ENCODE results near the gene RAB9A. TPM values are rescaled to one million over a fixed set of nuclear protein-coding genes. Genes with fewer than 3 reads are reported as not detected.
A peak's percentile ranks its signal among the peaks of the same experiment; 100 is the strongest.

Gene RAB9A
- total RNA-seq, 1 donor from 2014 or later = 34.2 TPM

- Histone ChIP-seq H3K9ac (ENCODE audit: low read length) (no peak overlapping the region), H3K4me3 (ENCODE audit: insufficient read depth, low read depth, low read length) (no peak overlapping the region), H3K27ac (ENCODE audit: low read depth, low read length) (no peak overlapping the region), H4K20me1 (ENCODE audit: insufficient read depth, low read length) (peaks cover 26% of the 10 kb centered on the region), H3K36me3 (ENCODE audit: insufficient read depth, low read length) (no peaks in the 10 kb centered on the region), H3K4me2 (ENCODE audit: low read length) (no peak overlapping the region), H3K79me2 (ENCODE audit: insufficient read depth, low read length) (peaks cover 72% of the 10 kb centered on the region), H2AFZ (ENCODE audit: low read depth, low read length) (no peak overlapping the region), H3K27me3 (ENCODE audit: insufficient read depth, low read length) (no peaks in the 10 kb centered on the region), H3K4me1 (ENCODE audit: insufficient read depth, low read length) (peaks cover 8% of the 10 kb centered on the region), H3K9me3 (ENCODE audit: insufficient read depth, low read depth, low read length) (no peaks in the 10 kb centered on the region)
- Mint-ChIP-seq H3K4me3 (ENCODE audit: unreplicated experiment) (no peak overlapping the region), H3K4me1 (ENCODE audit: low read depth, unreplicated experiment) (peaks cover 15% of the 10 kb centered on the region), H3K27me3 (ENCODE audit: low read depth, unreplicated experiment) (no peaks in the 10 kb centered on the region), H3K27ac (ENCODE audit: unreplicated experiment) (no peak overlapping the region), H3K36me3 (ENCODE audit: low read depth, unreplicated experiment) (peaks cover 2% of the 10 kb centered on the region), H3K9me3 (ENCODE audit: unreplicated experiment) (no peaks in the 10 kb centered on the region)
- FAIRE-seq (no peak), DNase-seq (ENCODE audit: low read depth) (no peak)
- TF ChIP-seq EZH2 (IDR thresholded peaks at IDR 0.05; ENCODE audit: insufficient read depth, low read length) (no peak), CTCF (IDR thresholded peaks at IDR 0.05; ENCODE audit: insufficient read depth, low read depth, low read length) (no peak)
These were observed 14.7 kb downstream of the RAB9A start for GRCh38 chrX:13703589-13703988.

DNA sequence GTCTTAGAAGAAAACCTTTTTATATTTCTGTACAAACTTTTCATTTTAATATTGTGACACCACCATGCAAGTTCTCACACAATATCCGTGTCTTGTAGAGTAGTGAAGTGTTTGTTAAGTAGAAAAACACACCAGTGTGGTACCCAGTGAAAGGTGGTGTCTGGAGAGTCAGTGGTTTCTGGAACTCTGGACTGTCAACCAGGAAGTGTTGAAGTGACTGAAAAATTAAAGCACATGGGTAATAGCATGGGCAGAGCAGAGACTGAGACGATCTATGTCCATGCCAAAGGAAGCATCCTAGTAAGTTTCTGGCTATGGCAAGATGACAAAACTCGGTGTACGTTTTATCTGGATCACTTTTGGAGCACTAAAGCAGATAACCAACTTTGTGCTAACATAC lies 22.2 kb downstream of the RAB9A start:
- H3K27ac ChIP-seq (ENCODE audit: low read depth, low read length) = no peak overlapping the region
- no peaks in the 10 kb centered on the region for H4K20me1 ChIP-seq (ENCODE audit: insufficient read depth, low read length)
- DNase-seq (ENCODE audit: low read depth) = no peak
- H3K9me3 ChIP-seq (ENCODE audit: insufficient read depth, low read depth, low read length) = no peaks in the 10 kb centered on the region
- H3K79me2 ChIP-seq (ENCODE audit: insufficient read depth, low read length) = peaks cover 13% of the 10 kb centered on the region
- H3K27me3 ChIP-seq (ENCODE audit: insufficient read depth, low read length) = no peaks in the 10 kb centered on the region
- Mint-ChIP-seq H3K4me3 (ENCODE audit: unreplicated experiment) (no peak overlapping the region), H3K9me3 (ENCODE audit: unreplicated experiment) (no peaks in the 10 kb centered on the region), H3K27me3 (ENCODE audit: low read depth, unreplicated experiment) (no peaks in the 10 kb centered on the region), H3K4me1 (ENCODE audit: low read depth, unreplicated experiment) (no peaks in the 10 kb centered on the region), H3K36me3 (ENCODE audit: low read depth, unreplicated experiment) (peaks cover 7% of the 10 kb centered on the region), H3K27ac (ENCODE audit: unreplicated experiment) (no peak overlapping the region)
- H3K9ac ChIP-seq (ENCODE audit: low read length) = no peak overlapping the region
- H3K36me3 ChIP-seq (ENCODE audit: insufficient read depth, low read length) = peaks cover 15% of the 10 kb centered on the region
- H3K4me3 ChIP-seq (ENCODE audit: insufficient read depth, low read depth, low read length) = no peak overlapping the region
- no peaks in the 10 kb centered on the region for H3K4me1 ChIP-seq (ENCODE audit: insufficient read depth, low read length)
- H3K4me2 ChIP-seq (ENCODE audit: low read length) = no peak overlapping the region
- TF ChIP-seq CTCF (IDR thresholded peaks at IDR 0.05; ENCODE audit: insufficient read depth, low read depth, low read length) = no peak
- no peak for TF ChIP-seq EZH2 (IDR thresholded peaks at IDR 0.05; ENCODE audit: insufficient read depth, low read length)
- peak; percentile 45 for FAIRE-seq
- H2AFZ ChIP-seq (ENCODE audit: low read depth, low read length) = no peak overlapping the region

GRCh38 chrX:13716455-13716854 lies 27.5 kb downstream of the RAB9A start:
- Mint-ChIP-seq H3K9me3 (ENCODE audit: unreplicated experiment) (no peaks in the 10 kb centered on the region), H3K36me3 (ENCODE audit: low read depth, unreplicated experiment) (peaks cover 10% of the 10 kb centered on the region), H3K27ac (ENCODE audit: unreplicated experiment) (no peak overlapping the region), H3K4me3 (ENCODE audit: unreplicated experiment) (no peak overlapping the region), H3K27me3 (ENCODE audit: low read depth, unreplicated experiment) (no peaks in the 10 kb centered on the region), H3K4me1 (ENCODE audit: low read depth, unreplicated experiment) (peaks cover 12% of the 10 kb centered on the region)
- no peak for TF ChIP-seq CTCF (IDR thresholded peaks at IDR 0.05; ENCODE audit: insufficient read depth, low read depth, low read length)
- no peak for TF ChIP-seq EZH2 (IDR thresholded peaks at IDR 0.05; ENCODE audit: insufficient read depth, low read length)
- DNase-seq (ENCODE audit: low read depth) (no peak), FAIRE-seq (peak; percentile 47)
- peaks cover 20% of the 10 kb centered on the region for H3K79me2 ChIP-seq (ENCODE audit: insufficient read depth, low read length)
- H3K4me2 ChIP-seq (ENCODE audit: low read length) = no peak overlapping the region
- H3K9ac ChIP-seq (ENCODE audit: low read length) = no peak overlapping the region
- H3K4me1 ChIP-seq (ENCODE audit: insufficient read depth, low read length) = peaks cover 8% of the 10 kb centered on the region
- H3K27ac ChIP-seq (ENCODE audit: low read depth, low read length) = no peak overlapping the region
- H3K4me3 ChIP-seq (ENCODE audit: insufficient read depth, low read depth, low read length) = no peak overlapping the region
- H2AFZ ChIP-seq (ENCODE audit: low read depth, low read length) = no peak overlapping the region
- H3K9me3 ChIP-seq (ENCODE audit: insufficient read depth, low read depth, low read length) = no peaks in the 10 kb centered on the region
- peaks cover 17% of the 10 kb centered on the region for H3K36me3 ChIP-seq (ENCODE audit: insufficient read depth, low read length)
- H3K27me3 ChIP-seq (ENCODE audit: insufficient read depth, low read length) = no peaks in the 10 kb centered on the region
- no peaks in the 10 kb centered on the region for H4K20me1 ChIP-seq (ENCODE audit: insufficient read depth, low read length)
